ENCODE results near the gene STPG1.

- TF ChIP-seq POLR2A (IDR thresholded peaks at IDR 0.05) (peak; percentile 13), CTCF (IDR thresholded peaks at IDR 0.05) (no peak)
Observed at GRCh38 chr1:24321697-24322469, 91.7 kb downstream of the STPG1 start.

Measured in breast epithelium (tissue), 3 donors.